Liver (tissue), 9 donors: ENCODE results near the gene BAIAP3. TPM values are rescaled to one million over a fixed set of nuclear protein-coding genes. Genes with fewer than 3 reads are reported as not detected.
A peak's percentile ranks its signal among the peaks of the same experiment; 100 is the strongest.

Experiments
- DNase-seq: peaks from one replicate; pipeline ENCODE4 v3.0.0-alpha.2; 2017; ENCODE audit warnings: low spot score
- H3K27ac ChIP-seq, 2 donors: one replicate each; pipeline ENCODE4 v1.7.0; 2013; ENCODE audit warnings: inconsistent platforms in 2 of 2, low read length in 2 of 2, control low read depth in 1 of 2, low read depth in 1 of 2, mild to moderate bottlenecking in 1 of 2
- H3K27me3 ChIP-seq, 4 donors: one replicate each; pipeline versions ENCODE4 v1.6.1 to v1.7.0; 2013; ENCODE audit warnings: low read length in 3 of 4, inconsistent platforms in 1 of 4, mild to moderate bottlenecking in 1 of 4, moderate library complexity in 1 of 4; ENCODE audit not compliant: control insufficient read depth in 4 of 4, insufficient read depth in 4 of 4
- H3K36me3 ChIP-seq, 4 donors: one replicate each; pipeline versions ENCODE4 v1.6.1 to v1.7.0; 2013; ENCODE audit warnings: low read length in 3 of 4, mild to moderate bottlenecking in 3 of 4, low read depth in 1 of 4, moderate library complexity in 1 of 4; ENCODE audit not compliant: control insufficient read depth in 4 of 4, insufficient read depth in 3 of 4
- H3K4me1 ChIP-seq, 4 donors: one replicate each; pipeline versions ENCODE4 v1.6.1 to v1.7.0; 2013; ENCODE audit warnings: low read length in 3 of 4, mild to moderate bottlenecking in 3 of 4, moderate library complexity in 1 of 4; ENCODE audit not compliant: control insufficient read depth in 4 of 4, insufficient read depth in 4 of 4
- H3K4me3 ChIP-seq, 3 donors: one replicate each; pipeline versions ENCODE4 v1.6.1 to v1.7.0; 2013; ENCODE audit warnings: low read length in 3 of 3, control low read depth in 1 of 3, low read depth in 1 of 3, mild to moderate bottlenecking in 1 of 3
- H3K9ac ChIP-seq, 2 donors: one replicate each; pipeline ENCODE4 v1.7.0; 2013; ENCODE audit warnings: low read length in 2 of 2, mild to moderate bottlenecking in 2 of 2, moderate library complexity in 2 of 2, control low read depth in 1 of 2, low read depth in 1 of 2
- H3K9me3 ChIP-seq, 4 donors: one replicate each; pipeline versions ENCODE4 v1.6.1 to v1.7.0; 2013; ENCODE audit warnings: low read length in 3 of 4; ENCODE audit not compliant: control insufficient read depth in 4 of 4
- ATF3 ChIP-seq: IDR thresholded peaks from 2 replicates; pipeline ENCODE4 v1.6.1; 2016; ENCODE audit warnings: antibody characterized with exemption
- CTCF ChIP-seq: fragments of 150-350 bp; IDR thresholded peaks from 2 replicates; pipeline ENCODE4 v1.5.1; 2017; ENCODE audit warnings: improper control_type of control experiment, low read depth, low read length; ENCODE audit not compliant: missing input control
- EGR1 ChIP-seq, 2 donors: IDR thresholded peaks; 2 replicates each; pipeline ENCODE4 v1.6.1; 2016 to 2018; ENCODE audit warnings: antibody characterized with exemption in 2 of 2, low read depth in 2 of 2
- FOXA1 ChIP-seq: IDR thresholded peaks from 2 replicates; pipeline ENCODE4 v1.6.1; 2016; ENCODE audit warnings: antibody characterized with exemption
- FOXA2 ChIP-seq: IDR thresholded peaks from 2 replicates; pipeline ENCODE4 v1.6.1; 2016; ENCODE audit warnings: antibody characterized with exemption
- GABPA ChIP-seq, 2 donors: IDR thresholded peaks in 1 of 2; conservative IDR thresholded peaks in 1 of 2; 2 replicates each; pipeline ENCODE4 v1.6.1; 2016; ENCODE audit warnings: antibody characterized with exemption in 2 of 2, mild to moderate bottlenecking in 1 of 2, moderate library complexity in 1 of 2
- HNF4A ChIP-seq, 2 donors: conservative IDR thresholded peaks; 2 replicates each; pipeline ENCODE4 v1.6.1; 2016; ENCODE audit warnings: antibody characterized with exemption in 2 of 2, mild to moderate bottlenecking in 2 of 2
- HNF4G ChIP-seq: IDR thresholded peaks from 2 replicates; pipeline ENCODE4 v1.6.1; 2016; ENCODE audit warnings: antibody characterized with exemption
- JUND ChIP-seq, 2 donors: IDR thresholded peaks; 2 replicates each; pipeline ENCODE4 v1.6.1; 2016; ENCODE audit warnings: antibody characterized with exemption in 2 of 2
- MAX ChIP-seq: IDR thresholded peaks from 2 replicates; pipeline ENCODE4 v1.6.1; 2016; ENCODE audit warnings: antibody characterized with exemption
- NR2F2 ChIP-seq: IDR thresholded peaks from 2 replicates; pipeline ENCODE4 v1.6.1; 2016; ENCODE audit warnings: antibody characterized with exemption
- RAD21 ChIP-seq, 2 donors: IDR thresholded peaks; 2 replicates each; pipeline ENCODE4 v1.6.1; 2016; ENCODE audit warnings: antibody characterized with exemption in 2 of 2, mild to moderate bottlenecking in 2 of 2
- REST ChIP-seq: IDR thresholded peaks from 2 replicates; pipeline ENCODE4 v1.6.1; 2016; ENCODE audit warnings: antibody characterized with exemption, mild to moderate bottlenecking
- RXRA ChIP-seq, 2 donors: IDR thresholded peaks; 2 replicates each; pipeline ENCODE4 v1.6.1; 2017 to 2018; ENCODE audit warnings: antibody characterized with exemption in 2 of 2, mild to moderate bottlenecking in 1 of 2
- SP1 ChIP-seq: IDR thresholded peaks from 2 replicates; pipeline ENCODE4 v1.6.1; 2018; ENCODE audit warnings: antibody characterized with exemption, mild to moderate bottlenecking
- TAF1 ChIP-seq: conservative IDR thresholded peaks from 2 replicates; pipeline ENCODE4 v1.6.1; 2016; ENCODE audit warnings: antibody characterized with exemption, mild to moderate bottlenecking
- YY1 ChIP-seq: IDR thresholded peaks from 2 replicates; pipeline ENCODE4 v1.6.1; 2016; ENCODE audit warnings: antibody characterized with exemption, mild to moderate bottlenecking
- ZBTB33 ChIP-seq: IDR thresholded peaks from 2 replicates; pipeline ENCODE4 v1.6.1; 2016; ENCODE audit warnings: antibody characterized with exemption
- WGBS: extraction: QIAGEN DNeasy Blood & Tissue Kit; methylation state at CpG from one replicate; pipeline ENCODE4 v1.1.7; 2013; 5-methylcytosine and 5-hydroxymethylcytosine counted together
- polyA plus RNA-seq, 2 donors: library from polyadenylated mRNA; stranded (reverse) in 1 of 2; unstranded in 1 of 2; fragments of 200-250 nt in 1 of 2; fragments of >200 nt in 1 of 2; fragmentation: Nextera tagmentation in 1 of 2; extraction: Ambion mirVana in 1 of 2; gene quantifications; one replicate each; pipeline versions ENCODE4 v1.2.1 to v1.2.3, GENCODE V29; 2013 to 2015
- total RNA-seq, 2 donors: library from RNA; depleted of rRNA; stranded (reverse); fragments of >200 nt; gene quantifications; one replicate each; pipeline ENCODE4 v1.2.3, GENCODE V29; 2014
- donor health status: healthy.
- donor health status: healthy.
- donor health status: healthy.
- donor health status: healthy.
- donor health status: healthy.

BAIAP3 gene
- total and polyA plus RNA-seq, 4 donors, result 1.6 to 3.8 (median 2.6) TPM

GRCh38 chr16:1342526-1343427 lies 9.3 kb downstream of the BAIAP3 start:
- TF ChIP-seq YY1 (peak; percentile 77), RAD21 (IDR thresholded peaks at IDR 0.05) (no peak), CTCF (no peak), RXRA (IDR thresholded peaks at IDR 0.05) (peak; percentile 42 to 53), JUND (IDR thresholded peaks at IDR 0.05) (no peak), MAX (no peak), HNF4G (no peak), GABPA (IDR thresholded peaks at IDR 0.05 in 1 of 2, conservative IDR thresholded peaks at IDR 0.05 in 1 of 2) (peak in 1 of 2 donors; percentile 59), ATF3 (no peak), NR2F2 (no peak), FOXA2 (no peak), HNF4A (conservative IDR thresholded peaks at IDR 0.05) (peak; percentile 38 to 63), SP1 (peak; percentile 97), ZBTB33 (no peak), REST (peak; percentile 34), FOXA1 (no peak), TAF1 (no peak), EGR1 (IDR thresholded peaks at IDR 0.05; ENCODE audit: low read depth in 2 of 2) (peak in 1 of 2 donors; percentile 46)
- Histone ChIP-seq H3K27me3 (no peaks in the 10 kb centered on the region), H3K9ac (no peak overlapping the region), H3K4me1 (peaks cover 5 to 24% (median 15%) of the 10 kb centered on the region in 4 donors), H3K27ac (no peak overlapping the region), H3K4me3 (peak overlapping the region in 2 of 3 donors; percentile 49 to 63), H3K36me3 (no peaks in the 10 kb centered on the region), H3K9me3 (no peaks in the 10 kb centered on the region)
- peak; percentile 99 for DNase-seq
- WGBS, result 10% methylated on average over 49 of the region's 49 CpGs
